ENCODE measurements around the gene PARVA.

DNA sequence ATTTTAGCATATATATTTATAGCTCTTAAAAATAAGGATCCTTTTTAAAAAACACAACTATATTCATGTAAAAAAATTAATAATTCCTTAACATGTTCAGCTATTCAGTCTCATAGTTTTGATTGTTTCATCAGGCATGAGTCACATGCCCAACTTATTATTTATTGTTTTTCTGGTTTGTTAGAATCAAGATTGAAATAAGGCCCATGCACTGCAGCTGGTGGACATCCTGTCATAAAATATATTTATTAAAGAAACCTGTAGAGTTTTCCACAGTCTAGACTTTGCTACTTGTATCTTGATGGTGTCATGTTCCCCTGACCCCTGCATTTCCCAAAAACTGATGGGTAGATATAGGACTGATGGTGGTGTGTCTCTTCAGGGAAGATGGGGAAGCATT is 77.4 kb downstream of the PARVA start:
- no peak for TF ChIP-seq RARB (CRISPR knock-in tag; IDR thresholded peaks at IDR 0.05)
- no peak for TF ChIP-seq RFX5 (IDR thresholded peaks at IDR 0.05)
- TF ChIP-seq CEBPB (IDR thresholded peaks at IDR 0.05), result no peak
- no peak for TF ChIP-seq RNF2 (IDR thresholded peaks at IDR 0.05; ENCODE audit: borderline replicate concordance, low read depth)
- TF ChIP-seq, protein P1, sequence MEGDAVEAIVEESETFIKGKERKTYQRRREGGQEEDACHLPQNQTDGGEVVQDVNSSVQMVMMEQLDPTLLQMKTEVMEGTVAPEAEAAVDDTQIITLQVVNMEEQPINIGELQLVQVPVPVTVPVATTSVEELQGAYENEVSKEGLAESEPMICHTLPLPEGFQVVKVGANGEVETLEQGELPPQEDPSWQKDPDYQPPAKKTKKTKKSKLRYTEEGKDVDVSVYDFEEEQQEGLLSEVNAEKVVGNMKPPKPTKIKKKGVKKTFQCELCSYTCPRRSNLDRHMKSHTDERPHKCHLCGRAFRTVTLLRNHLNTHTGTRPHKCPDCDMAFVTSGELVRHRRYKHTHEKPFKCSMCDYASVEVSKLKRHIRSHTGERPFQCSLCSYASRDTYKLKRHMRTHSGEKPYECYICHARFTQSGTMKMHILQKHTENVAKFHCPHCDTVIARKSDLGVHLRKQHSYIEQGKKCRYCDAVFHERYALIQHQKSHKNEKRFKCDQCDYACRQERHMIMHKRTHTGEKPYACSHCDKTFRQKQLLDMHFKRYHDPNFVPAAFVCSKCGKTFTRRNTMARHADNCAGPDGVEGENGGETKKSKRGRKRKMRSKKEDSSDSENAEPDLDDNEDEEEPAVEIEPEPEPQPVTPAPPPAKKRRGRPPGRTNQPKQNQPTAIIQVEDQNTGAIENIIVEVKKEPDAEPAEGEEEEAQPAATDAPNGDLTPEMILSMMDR (IDR thresholded peaks at IDR 0.05), result no peak
- no peak for TF ChIP-seq NPAS2 (CRISPR knock-in tag; IDR thresholded peaks at IDR 0.05; ENCODE audit: borderline replicate concordance)
- TF ChIP-seq KDM5A (IDR thresholded peaks at IDR 0.05), result no peak
- TF ChIP-seq EP300 (IDR thresholded peaks at IDR 0.05), result no peak

Measured in A549 (cell line).